ENCODE measurements around the gene TP53RK.

Gene TP53RK

DNA sequence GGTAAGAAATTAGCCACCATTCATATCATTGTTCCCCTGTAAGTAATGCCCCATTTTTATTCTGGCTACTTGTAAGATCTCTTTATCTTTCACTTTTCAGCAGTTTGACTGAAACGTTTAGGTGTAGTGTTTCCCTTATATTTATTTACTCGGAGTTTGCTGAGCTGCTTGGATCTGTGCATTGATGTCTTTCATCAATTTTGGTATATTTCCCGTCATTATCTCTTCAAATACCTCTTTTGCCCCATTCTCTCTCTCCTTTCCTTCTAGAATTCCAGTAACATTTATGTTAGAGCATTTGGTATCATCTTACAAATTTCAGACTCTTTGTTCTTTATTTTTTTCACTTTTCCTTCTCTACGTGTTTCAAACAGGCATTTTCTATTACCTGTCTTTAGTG lies 28.8 kb downstream of the TP53RK start:
- no peak for DNase-seq (ENCODE audit: low spot score)

DNA sequence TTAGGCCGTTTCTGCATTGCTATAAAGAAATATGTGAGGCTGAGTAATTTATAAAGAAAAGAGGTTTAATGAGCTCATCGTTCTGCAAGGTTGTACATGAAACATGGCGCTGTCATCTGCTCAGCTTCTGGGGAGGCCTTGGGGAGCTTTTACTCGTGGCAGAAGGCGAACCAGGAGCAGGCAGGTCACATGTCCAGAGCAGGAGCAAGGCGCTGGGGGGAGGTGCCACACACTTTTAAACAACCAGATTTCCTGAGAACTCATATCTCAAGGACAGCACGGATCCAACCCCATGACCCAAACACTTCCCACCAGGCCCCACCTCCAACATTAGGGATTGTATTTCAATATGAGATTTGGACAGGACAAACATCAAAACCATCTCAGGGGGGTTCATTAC lies 31.6 kb downstream of the TP53RK start:
- DNase-seq (ENCODE audit: low spot score): no peak

DNA sequence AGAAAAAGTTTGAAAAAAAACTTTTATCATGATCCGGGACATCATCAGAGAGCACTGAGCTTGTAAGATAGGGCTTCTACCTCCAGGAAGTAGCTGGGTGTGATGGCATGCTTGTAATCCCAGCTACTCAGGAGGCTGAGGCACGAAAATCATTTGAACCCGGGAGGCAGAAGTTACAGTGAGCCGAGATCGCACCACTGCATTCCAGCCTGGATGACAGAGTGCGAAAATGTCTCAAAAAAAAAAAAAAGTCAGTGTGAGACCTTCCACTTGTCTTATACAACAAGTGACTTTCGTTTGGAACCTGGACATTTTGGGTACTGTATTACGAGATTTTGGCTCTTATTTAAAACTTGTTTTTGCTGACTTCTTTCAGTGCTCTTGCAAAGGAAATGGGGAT lies 32.1 kb downstream of the TP53RK start:
- no peak for DNase-seq (ENCODE audit: low spot score)

DNA sequence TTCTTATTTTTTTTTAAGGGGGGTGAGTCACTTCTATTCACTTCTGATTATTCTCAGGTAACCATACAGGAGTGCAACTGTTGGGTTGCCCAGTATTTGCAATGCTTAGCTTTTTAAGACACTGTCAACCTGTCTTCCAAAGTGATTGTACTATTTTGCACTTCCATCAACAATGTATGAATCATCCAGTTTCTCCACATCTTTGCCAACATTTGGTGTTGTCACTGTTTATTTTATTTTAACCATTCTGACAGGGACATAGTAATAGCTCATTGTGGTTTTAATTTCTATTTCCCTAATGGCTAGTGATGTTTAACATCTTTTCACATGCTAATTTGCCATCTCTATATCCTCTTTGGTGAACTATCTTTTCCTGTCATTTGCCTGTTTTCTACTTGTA lies 36.5 kb downstream of the TP53RK start:
- DNase-seq (ENCODE audit: low spot score): no peak

GRCh38 chr20:46651091-46651962 lies 37.9 kb downstream of the TP53RK start, which contains the start of gene SLC13A3:
SLC13A3 (minus strand) TSS chr20:46651459; CDS start chr20:46651421, 38 bp downstream.
- DNase-seq (ENCODE audit: low spot score): no peak

DNA sequence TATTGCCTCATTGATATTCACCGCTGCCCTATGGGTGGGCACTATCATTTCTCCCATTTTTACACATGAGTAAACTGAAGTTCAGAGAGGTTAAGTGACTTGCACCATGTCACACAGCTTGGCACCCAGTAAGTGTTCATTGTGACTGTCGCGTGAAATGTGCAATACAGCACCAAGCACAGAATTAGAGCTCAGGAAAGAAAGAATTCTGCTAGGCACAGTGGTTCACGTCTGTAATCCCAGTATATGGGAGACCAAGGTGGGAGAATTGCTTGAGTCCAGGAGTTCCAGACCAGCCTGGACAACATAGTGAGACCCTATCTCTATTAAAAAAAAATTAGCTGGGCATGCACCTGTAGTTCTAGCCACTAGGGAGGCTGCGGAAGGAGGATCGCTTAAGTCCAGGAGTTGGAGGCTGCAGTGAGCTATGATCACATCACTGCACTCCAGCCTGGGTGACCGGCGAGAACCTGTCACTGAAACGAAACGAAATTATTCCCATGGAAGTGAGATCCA lies 38.6 kb downstream of the TP53RK start:
- DNase-seq (ENCODE audit: low spot score): no peak

DNA sequence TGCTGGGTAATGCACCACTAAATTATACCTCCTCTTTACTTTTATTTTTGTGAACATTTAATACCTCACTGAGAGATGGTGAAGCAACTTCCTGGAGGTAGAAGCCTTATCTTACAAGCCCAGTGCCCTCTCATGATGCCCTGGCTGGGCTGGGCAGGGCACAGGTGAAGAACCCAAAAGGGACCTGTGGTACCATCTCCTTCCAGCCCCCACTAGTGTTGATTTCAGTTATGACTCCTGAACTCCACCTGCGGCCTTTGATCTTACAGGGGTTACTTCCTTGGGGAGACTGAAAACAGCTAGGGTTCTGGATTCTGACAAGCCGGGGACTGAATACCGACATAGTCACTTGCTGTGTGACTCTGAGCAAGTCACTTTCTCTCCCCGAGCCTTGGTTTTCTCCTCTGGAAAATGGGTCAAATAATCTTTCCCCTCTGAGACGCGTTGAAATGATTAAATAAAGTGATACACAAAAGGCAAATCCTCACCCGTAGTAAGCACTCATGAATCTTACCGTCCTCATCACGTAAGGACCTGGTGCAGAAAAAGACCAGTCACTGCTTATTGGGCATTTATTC lies 39.2 kb downstream of the TP53RK start:
- no peak for DNase-seq (ENCODE audit: low spot score)

- DNase-seq (ENCODE audit: low spot score): no peak
Measured at GRCh38 chr20:46649650-46649949, 39.6 kb downstream of the TP53RK start.

- no peak for DNase-seq (ENCODE audit: low spot score)
Measured at GRCh38 chr20:46648903-46649649, 40.2 kb downstream of the TP53RK start.

GRCh38 chr20:46647469-46647868 lies 41.8 kb downstream of the TP53RK start:
- DNase-seq (ENCODE audit: low spot score): no peak

DNA sequence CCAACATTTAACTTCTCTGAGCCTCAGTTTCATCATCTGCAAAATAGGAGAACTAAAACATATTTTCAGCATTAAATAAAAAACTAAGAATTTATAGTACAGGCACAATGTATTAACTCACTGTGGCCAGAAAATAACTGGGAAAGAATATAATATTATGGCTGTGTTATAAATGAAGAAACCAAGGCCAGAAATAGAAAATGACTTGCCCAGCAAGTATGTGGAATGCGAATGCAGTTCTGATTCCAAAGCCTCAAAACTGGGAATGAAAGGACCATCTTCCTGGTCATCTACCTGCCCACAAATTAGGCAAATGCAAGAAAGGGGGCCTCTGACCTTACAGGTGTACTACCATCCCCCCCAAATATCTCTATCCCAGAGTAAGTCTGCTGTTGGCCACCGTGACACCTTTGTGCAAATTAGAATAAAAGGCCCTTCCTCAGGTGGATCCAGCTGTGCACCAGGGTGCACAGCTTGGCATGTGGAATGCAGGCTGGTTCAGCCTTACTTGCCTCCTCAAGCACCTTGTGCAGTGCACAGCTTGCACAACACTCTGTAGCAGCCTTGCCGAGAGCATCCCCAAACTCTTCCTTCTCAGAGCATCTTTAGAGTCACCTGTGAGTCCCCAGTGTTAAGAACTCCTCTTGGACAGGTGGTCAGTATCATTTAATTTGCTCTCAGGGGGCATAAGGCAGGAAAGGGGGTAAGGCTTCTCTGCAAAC lies 42.4 kb downstream of the TP53RK start:
- DNase-seq (ENCODE audit: low spot score): no peak

DNA sequence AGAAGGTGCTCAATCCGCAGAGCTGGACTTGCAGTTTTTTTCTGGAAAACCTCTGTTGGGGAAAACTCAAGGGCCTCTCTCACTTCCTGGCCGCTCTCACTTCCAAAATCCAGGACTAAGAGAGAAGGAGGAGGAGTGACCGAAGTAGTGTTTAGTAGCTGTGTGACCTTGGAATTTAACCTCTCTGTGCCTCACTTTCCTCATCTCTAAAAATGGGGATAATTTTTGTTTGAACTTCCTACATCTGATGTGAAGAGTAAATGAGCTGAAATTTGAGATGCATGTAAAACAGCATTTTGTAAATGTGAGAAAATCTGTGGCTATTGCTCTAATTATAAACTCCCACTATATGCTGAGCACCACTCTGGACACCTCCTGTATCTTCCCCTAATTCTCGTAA lies 43.1 kb downstream of the TP53RK start:
- DNase-seq (ENCODE audit: low spot score): no peak

DNA sequence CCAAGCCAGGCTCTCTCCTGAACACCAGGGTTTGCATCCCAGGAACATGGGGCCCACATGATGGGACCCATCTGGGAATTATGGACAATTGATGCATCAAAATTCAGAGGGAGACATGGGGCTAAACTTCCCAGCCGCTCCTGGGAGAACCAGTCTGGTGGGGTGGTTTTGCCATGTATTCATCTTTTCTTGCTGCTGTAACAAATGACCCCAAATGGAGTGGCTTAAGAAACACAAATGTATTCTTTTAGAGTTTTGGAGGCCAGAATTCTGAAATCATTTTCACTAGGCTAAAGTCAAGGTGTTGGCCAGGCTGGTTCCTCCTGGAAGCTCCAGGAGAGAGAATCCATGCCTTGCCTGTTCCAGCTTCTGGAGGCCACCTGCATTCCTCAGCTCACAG lies 44.5 kb downstream of the TP53RK start:
- DNase-seq (ENCODE audit: low spot score): no peak

- no peak for DNase-seq (ENCODE audit: low spot score)
Measured at GRCh38 chr20:46644160-46644559, 45.1 kb downstream of the TP53RK start.

DNA sequence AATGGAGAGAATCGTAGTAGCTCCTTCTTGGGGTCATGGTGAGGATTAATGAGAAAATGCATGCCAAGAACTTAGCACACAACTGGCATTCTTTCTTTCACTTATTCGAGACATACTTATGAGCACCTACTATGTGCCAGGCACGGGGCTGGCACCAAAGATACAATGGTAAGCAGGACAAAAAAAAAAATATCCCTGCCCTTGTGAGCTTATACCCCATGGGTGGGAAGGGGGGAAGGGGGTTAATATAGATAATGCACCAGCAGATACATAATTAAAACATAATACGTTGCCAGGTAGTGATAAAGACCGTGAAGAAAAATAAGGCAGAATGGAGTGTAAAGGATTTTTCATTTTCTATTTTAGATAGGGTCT lies 46.3 kb downstream of the TP53RK start:
- DNase-seq (ENCODE audit: low spot score): no peak

DNA sequence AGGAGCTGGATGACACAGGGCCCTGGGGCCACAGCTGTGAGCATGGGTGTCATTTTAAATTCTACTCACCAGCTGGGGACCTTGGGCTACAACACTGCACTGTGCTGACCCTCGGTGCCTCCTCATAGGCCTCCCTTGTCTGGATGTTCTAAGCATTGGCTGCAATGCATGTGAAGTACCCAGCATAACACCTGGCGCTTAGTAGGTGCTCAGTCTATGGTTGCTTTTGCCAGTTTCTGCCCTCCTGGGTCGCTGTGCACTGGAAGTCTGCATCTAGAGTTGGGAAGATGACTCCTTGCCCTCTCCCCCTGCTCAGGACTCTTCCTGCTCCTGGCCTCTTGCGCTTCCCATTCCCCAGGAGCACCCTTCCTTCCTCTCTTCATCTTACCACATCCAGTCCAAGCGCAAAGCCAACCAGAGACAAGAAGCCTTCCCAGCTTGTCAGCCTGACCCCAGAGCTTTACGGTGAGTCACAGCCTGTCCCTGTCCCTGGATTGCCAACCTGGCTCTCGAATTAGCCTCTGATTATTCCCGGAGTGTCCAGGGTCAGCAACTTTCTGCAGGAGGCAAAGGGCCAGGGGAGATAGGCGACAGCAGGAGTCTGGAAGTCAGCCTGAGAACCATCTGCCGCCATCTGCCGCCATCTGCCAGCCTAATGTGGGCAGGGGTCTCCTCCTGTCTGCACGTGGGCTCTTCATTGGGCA lies 46.8 kb downstream of the TP53RK start:
- DNase-seq (ENCODE audit: low spot score): no peak

DNA sequence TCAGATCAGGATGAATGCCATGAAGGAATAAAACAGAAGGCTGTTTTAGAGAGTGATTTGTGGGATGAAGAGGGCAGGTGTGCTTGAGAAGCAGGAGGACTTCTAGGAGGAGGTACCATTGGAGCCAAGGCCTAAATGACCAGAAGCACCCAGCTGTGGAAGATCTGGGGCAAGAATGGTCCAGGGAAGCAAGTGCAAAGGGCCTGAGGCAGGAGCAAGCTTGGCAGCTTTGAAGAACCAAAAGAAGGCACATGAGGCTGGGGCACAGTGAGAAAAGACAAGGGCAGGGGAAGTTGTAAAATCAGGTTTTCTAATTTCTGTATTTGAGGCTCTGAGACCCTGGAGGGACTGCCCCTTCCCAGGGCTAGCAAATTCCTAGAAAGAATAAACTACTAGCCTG lies 47.8 kb downstream of the TP53RK start:
- no peak for DNase-seq (ENCODE audit: low spot score)

DNA sequence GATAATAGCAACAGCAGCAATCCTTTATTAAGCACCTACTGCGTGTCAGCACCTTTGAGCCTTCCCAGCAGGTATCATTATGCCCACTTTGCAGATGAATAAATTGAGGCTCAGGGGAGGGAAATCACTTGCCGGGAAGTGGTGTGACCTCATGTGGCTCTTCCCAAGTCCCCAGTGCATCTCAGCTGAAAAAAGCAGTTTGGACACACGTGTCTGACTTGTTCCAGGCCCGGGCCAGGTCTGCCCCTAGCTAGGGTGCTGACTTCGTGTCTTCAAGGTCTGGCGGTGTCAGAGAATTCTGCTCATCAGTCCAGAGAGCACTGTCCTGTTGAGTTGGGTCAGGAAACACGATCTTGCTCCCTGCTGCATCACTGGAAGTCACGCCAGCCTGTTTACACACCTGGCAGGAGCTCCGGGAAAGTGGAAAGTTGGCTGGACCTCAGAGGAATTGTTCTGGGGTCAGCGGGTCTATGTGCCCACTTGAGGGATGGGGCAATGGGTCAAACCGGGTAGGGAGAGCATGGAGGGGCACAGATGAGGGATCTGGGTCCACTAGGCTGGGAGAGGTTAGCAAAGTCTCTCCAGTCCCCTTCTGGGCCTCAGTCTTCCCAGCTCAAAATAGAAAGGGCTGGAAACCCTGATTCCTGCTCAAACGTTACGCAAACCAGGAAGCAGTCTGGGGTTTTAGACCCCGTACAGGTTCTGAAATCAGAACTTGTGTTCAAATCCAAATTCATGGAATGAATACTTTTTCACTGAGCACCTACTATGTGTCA lies 48.5 kb downstream of the TP53RK start:
- no peak for DNase-seq (ENCODE audit: low spot score)

DNA sequence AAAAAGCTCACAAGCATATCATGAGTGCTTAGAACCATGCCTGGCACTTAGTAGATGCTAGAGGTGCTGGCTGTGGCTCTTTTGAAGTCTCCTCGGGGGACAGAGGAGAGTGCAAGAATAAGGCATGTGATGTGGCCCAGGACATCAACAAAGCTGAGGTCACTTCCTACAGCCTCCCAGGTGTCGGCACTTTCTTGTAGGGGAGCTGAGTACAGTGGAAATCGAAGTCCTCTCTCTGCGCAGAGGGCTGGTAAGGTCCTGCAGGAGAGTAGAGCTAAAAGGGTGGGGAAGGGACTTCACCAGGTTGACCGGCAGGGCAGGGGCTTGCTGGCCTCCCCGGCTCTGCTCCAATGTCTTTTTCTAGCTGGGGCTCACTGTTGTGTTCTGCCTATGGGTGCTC lies 49.2 kb downstream of the TP53RK start:
- no peak for DNase-seq (ENCODE audit: low spot score)

DNA sequence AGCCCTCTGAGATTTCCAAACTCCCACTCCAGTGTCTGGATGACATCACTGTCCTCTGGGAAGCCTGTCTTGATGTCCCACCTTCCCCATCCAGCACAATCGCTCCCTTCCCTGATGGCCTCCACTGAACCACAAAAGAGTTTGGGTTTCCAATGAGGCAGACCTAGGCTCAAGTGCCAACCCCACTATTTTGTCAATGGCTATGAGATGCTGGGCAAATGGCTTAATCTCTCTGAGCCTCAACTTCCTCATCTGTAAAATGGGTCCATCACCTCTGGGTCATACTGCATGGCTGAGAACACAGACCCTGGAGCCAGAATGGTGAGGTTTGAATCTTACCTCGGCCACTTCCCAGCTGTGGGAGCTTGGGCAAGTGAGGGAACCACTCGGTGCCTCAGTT lies 49.7 kb downstream of the TP53RK start:
- DNase-seq (ENCODE audit: low spot score): no peak

DNA sequence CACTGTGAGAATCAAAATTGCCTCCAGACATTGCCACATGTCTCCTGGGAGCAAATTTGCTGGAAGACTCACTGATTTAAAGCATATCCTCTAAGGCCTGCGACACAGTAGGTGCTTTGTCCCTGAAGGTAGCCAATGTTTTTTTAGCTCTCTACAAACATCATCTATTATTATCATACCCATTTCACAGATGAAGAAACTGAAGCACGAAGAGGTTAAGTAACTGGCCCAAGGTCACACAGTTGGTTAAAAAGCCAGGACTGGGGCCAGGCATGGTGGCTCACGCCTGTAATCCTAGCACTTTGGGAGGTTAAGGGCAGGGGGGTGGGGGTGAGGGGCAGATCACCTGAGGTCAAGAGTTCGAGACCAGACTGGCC lies 50.4 kb downstream of the TP53RK start:
- no peak for DNase-seq (ENCODE audit: low spot score)

Data from CD4-positive, alpha-beta T cell treated with Interleukin-2 at 100 ng/mL for 4 hours (primary cell).